ENCODE measurements around the gene ZSCAN32. TPM values are rescaled to one million over a fixed set of nuclear protein-coding genes. Genes with fewer than 3 reads are reported as not detected.

The ZSCAN32 gene
- total RNA-seq, 1 experiment from 2014 or later, result 20.0 TPM

- Histone ChIP-seq H3K9ac (ENCODE audit: low read length) (no peak overlapping the region), H3K9me2 (ENCODE audit: insufficient read depth) (no peaks in the 10 kb centered on the region), H3K9me3 (ENCODE audit: control insufficient read depth in 1 of 2, insufficient read depth in 1 of 2, low read depth in 1 of 2, low read length in 2 of 2) (no peaks in the 10 kb centered on the region), H3K36me3 (ENCODE audit: control insufficient read depth in 1 of 2, insufficient read depth in 2 of 2, low read length in 2 of 2) (no peaks in the 10 kb centered on the region), H2AFZ (ENCODE audit: low read depth, low read length, poor library complexity, severe bottlenecking) (no peak overlapping the region), H3K4me1 (ENCODE audit: control insufficient read depth in 1 of 2, insufficient read depth in 2 of 2, low read length in 2 of 2) (no peaks in the 10 kb centered on the region), H3K4me3 (replicated peaks in 1 of 2; ENCODE audit: low read depth in 1 of 2, low read length in 2 of 2) (no peak overlapping the region), H4K20me1 (ENCODE audit: insufficient read depth) (no peaks in the 10 kb centered on the region), H3K79me2 (ENCODE audit: insufficient read depth, low read length) (no peaks in the 10 kb centered on the region), H3K27ac (ENCODE audit: low read depth, low read length) (no peak overlapping the region), H3K4me2 (ENCODE audit: low read length) (no peak overlapping the region), H3K27me3 (ENCODE audit: insufficient read depth, low read length) (no peaks in the 10 kb centered on the region)
- ChIA-PET POLR2A (no interaction called here), RAD21 (ENCODE audit: low non-redundant PET in 1 of 2, low total read pairs in 2 of 2, uncharacterized antibody in 2 of 2, unreplicated experiment in 2 of 2) (no interaction called here), CTCF (no interaction called here)
- TF ChIP-seq RAD21 (IDR thresholded peaks at IDR 0.05; ENCODE audit: low read depth) (no peak), EZH2 (IDR thresholded peaks at IDR 0.05) (no peak), ZNF274 (IDR thresholded peaks at IDR 0.05; ENCODE audit: low read depth, low read length) (no peak), POLR2A (IDR thresholded peaks at IDR 0.05; ENCODE audit: borderline replicate concordance, extremely low read depth, insufficient read depth, insufficient read length) (no peak), REST (IDR thresholded peaks at IDR 0.05; ENCODE audit: low read depth) (no peak), EZH2phosphoT487 (IDR thresholded peaks at IDR 0.05; ENCODE audit: borderline replicate concordance) (no peak), MAX (IDR thresholded peaks at IDR 0.05) (no peak), SP1 (IDR thresholded peaks at IDR 0.05; ENCODE audit: low read depth) (no peak), ZFX (IDR thresholded peaks at IDR 0.05) (no peak), POLR2AphosphoS5 (IDR thresholded peaks at IDR 0.05; ENCODE audit: low read depth, low read length) (no peak), ATF3 (IDR thresholded peaks at IDR 0.05) (no peak), SIN3A (IDR thresholded peaks at IDR 0.05; ENCODE audit: low read depth) (no peak), EGR1 (IDR thresholded peaks at IDR 0.05; ENCODE audit: low read depth) (no peak), CEBPB (IDR thresholded peaks at IDR 0.05; ENCODE audit: low read depth) (no peak)
- BruUV-seq (replicated peaks), result no TSS peak
- no peak for ATAC-seq
- DNase-seq (ENCODE audit: low read depth, low spot score), result no peak
- intact Hi-C loops (cut with micrococcal nuclease), result no loop called here
Observed at GRCh38 chr16:3346041-3346440, 54.8 kb downstream of the ZSCAN32 start.

Other genes starting within 250 kb of the ZSCAN32 start
- not detected for gene OR1F1, start 212.8 kb downstream of the ZSCAN32 start, total RNA-seq (2021; ENCODE audit: unreplicated experiment)
- gene ZNF200, start 165.8 kb downstream of the ZSCAN32 start, total RNA-seq (2021; ENCODE audit: unreplicated experiment), result 8.8 TPM
- gene MEFV, start 144.4 kb downstream of the ZSCAN32 start, total RNA-seq (2021; ENCODE audit: unreplicated experiment), result 0.15 TPM
- gene ZNF263, start 117.5 kb downstream of the ZSCAN32 start, total RNA-seq (2021; ENCODE audit: unreplicated experiment), result 31.4 TPM
- 0.49 TPM for gene TIGD7, start 95.6 kb downstream of the ZSCAN32 start, total RNA-seq (2021; ENCODE audit: unreplicated experiment)
- gene ZNF75A, start 95.5 kb downstream of the ZSCAN32 start, total RNA-seq (2021; ENCODE audit: unreplicated experiment), result 10.3 TPM
- gene OR2C1, start 45.1 kb downstream of the ZSCAN32 start, total RNA-seq (2021; ENCODE audit: unreplicated experiment), result not detected
- 8.2 TPM for gene ZNF174, start 211 bp upstream of the ZSCAN32 start, total RNA-seq (2021; ENCODE audit: unreplicated experiment)
- 3.2 TPM for gene ZNF597, start 42.5 kb upstream of the ZSCAN32 start, total RNA-seq (2021; ENCODE audit: unreplicated experiment)
- 32.2 TPM for gene NAA60, start 42.7 kb upstream of the ZSCAN32 start, total RNA-seq (2021; ENCODE audit: unreplicated experiment)
- not detected for gene C16orf90, start 94.5 kb upstream of the ZSCAN32 start, total RNA-seq (2021; ENCODE audit: unreplicated experiment)
- gene CLUAP1, start 100.0 kb upstream of the ZSCAN32 start, total RNA-seq (2021; ENCODE audit: unreplicated experiment), result 27.4 TPM
- gene NLRC3, start 176.4 kb upstream of the ZSCAN32 start, total RNA-seq (2021; ENCODE audit: unreplicated experiment), result 0.15 TPM
- 7.0 TPM for gene SLX4, start 210.6 kb upstream of the ZSCAN32 start, total RNA-seq (2021; ENCODE audit: unreplicated experiment)

Data from HCT116 (cell line).